ENCODE results near the gene REM1. TPM values are rescaled to one million over a fixed set of nuclear protein-coding genes. Genes with fewer than 3 reads are reported as not detected.
"Not testable (repeated sequence)": the region's sequence is repeated elsewhere in the genome, so short reads cannot be mapped to it uniquely, and the experiment has no call there.

Gene REM1
- total and polyA plus RNA-seq, 2 of the 4 experiments (the other 2 are of a cell fraction), result not detected

- POLR2A ChIA-PET (ENCODE audit: unreplicated experiment); H3K27ac ChIP-seq (ENCODE audit: insufficient read depth, low read length); H2AFZ ChIP-seq (replicated peaks; ENCODE audit: low read length, poor library complexity); H3K36me3 ChIP-seq (ENCODE audit: control insufficient read depth, insufficient read depth, low read length); H3K4me1 ChIP-seq (ENCODE audit: control insufficient read depth, insufficient read depth, low read length); H3K18ac ChIP-seq (ENCODE audit: low read depth, low read length); dilution Hi-C loops (cut with HindIII; ENCODE audit: low sequenced_read_pairs, unreplicated experiment); H2BK15ac ChIP-seq (ENCODE audit: low read depth, low read length); H2AK9ac ChIP-seq (replicated peaks; ENCODE audit: low read depth, low read length, poor library complexity); CTCF ChIA-PET; H3K4me2 ChIP-seq (ENCODE audit: low read depth, low read length); intact Hi-C loops (cut with micrococcal nuclease); H2BK5ac ChIP-seq (ENCODE audit: low read depth, low read length, poor library complexity, severe bottlenecking); BruUV-seq (replicated peaks); H2AK5ac ChIP-seq (ENCODE audit: low read depth, low read length); H3K14ac ChIP-seq (replicated peaks; ENCODE audit: low read depth, low read length); H3K23ac ChIP-seq (ENCODE audit: low read depth, low read length); H3K27me3 ChIP-seq (ENCODE audit: control insufficient read depth, insufficient read depth, low read length); H3K9me3 ChIP-seq (ENCODE audit: control insufficient read depth, insufficient read depth, low read length); H3K9me1 ChIP-seq (ENCODE audit: insufficient read depth, low read length); H3K4me3 ChIP-seq (ENCODE audit: insufficient read depth, low read depth, low read length); H4K8ac ChIP-seq (ENCODE audit: low read depth in 2 of 2, low read length in 2 of 2); H2BK120ac ChIP-seq (ENCODE audit: low read depth, low read length); H4K5ac ChIP-seq (ENCODE audit: low read depth, low read length); H4K91ac ChIP-seq (ENCODE audit: insufficient read depth, low read depth, low read length); H4K20me1 ChIP-seq (ENCODE audit: insufficient read depth, low read length); ATAC-seq (ENCODE audit: low read depth); H3K56ac ChIP-seq (ENCODE audit: extremely low read depth, insufficient read depth, low read length); H3K9ac ChIP-seq (ENCODE audit: low read depth, low read length); H3K79me1 ChIP-seq (ENCODE audit: low read depth in 1 of 2, low read length in 2 of 2); DNase-seq; H2BK20ac ChIP-seq (ENCODE audit: low read depth, low read length); H3K4ac ChIP-seq (ENCODE audit: low read depth, low read length); in situ Hi-C loops (cut with MboI; ENCODE audit: low sequenced_read_pairs): not testable (repeated sequence)
- WGBS, 2 experiments (ENCODE audit: extremely low coverage in 2 of 2, insufficient read length in 1 of 2), result no CpG with 5 or more reads among the region's 48 CpGs
Observed at GRCh38 chr20:31426891-31427551, 48.1 kb upstream of the REM1 start.

- H2AFZ ChIP-seq (replicated peaks; ENCODE audit: low read length, poor library complexity); H2AK5ac ChIP-seq (ENCODE audit: low read depth, low read length); CTCF ChIA-PET; H3K14ac ChIP-seq (replicated peaks; ENCODE audit: low read depth, low read length); in situ Hi-C loops (cut with MboI; ENCODE audit: low sequenced_read_pairs); H3K18ac ChIP-seq (ENCODE audit: low read depth, low read length); H3K56ac ChIP-seq (ENCODE audit: extremely low read depth, insufficient read depth, low read length); H3K4me2 ChIP-seq (ENCODE audit: low read depth, low read length); POLR2A ChIA-PET (ENCODE audit: unreplicated experiment); H3K9me3 ChIP-seq (ENCODE audit: control insufficient read depth, insufficient read depth, low read length); H3K9ac ChIP-seq (ENCODE audit: low read depth, low read length); H2BK15ac ChIP-seq (ENCODE audit: low read depth, low read length); H3K9me1 ChIP-seq (ENCODE audit: insufficient read depth, low read length); DNase-seq; BruUV-seq (replicated peaks); H3K23ac ChIP-seq (ENCODE audit: low read depth, low read length); H3K36me3 ChIP-seq (ENCODE audit: control insufficient read depth, insufficient read depth, low read length); H2BK20ac ChIP-seq (ENCODE audit: low read depth, low read length); H2BK120ac ChIP-seq (ENCODE audit: low read depth, low read length); H3K4me3 ChIP-seq (ENCODE audit: insufficient read depth, low read depth, low read length); H3K79me1 ChIP-seq (ENCODE audit: low read depth in 1 of 2, low read length in 2 of 2); H3K4ac ChIP-seq (ENCODE audit: low read depth, low read length); H2BK5ac ChIP-seq (ENCODE audit: low read depth, low read length, poor library complexity, severe bottlenecking); H4K20me1 ChIP-seq (ENCODE audit: insufficient read depth, low read length); H3K27me3 ChIP-seq (ENCODE audit: control insufficient read depth, insufficient read depth, low read length); H2AK9ac ChIP-seq (replicated peaks; ENCODE audit: low read depth, low read length, poor library complexity); H4K8ac ChIP-seq (ENCODE audit: low read depth in 2 of 2, low read length in 2 of 2); intact Hi-C loops (cut with micrococcal nuclease); H4K5ac ChIP-seq (ENCODE audit: low read depth, low read length); H3K4me1 ChIP-seq (ENCODE audit: control insufficient read depth, insufficient read depth, low read length); ATAC-seq (ENCODE audit: low read depth); H4K91ac ChIP-seq (ENCODE audit: insufficient read depth, low read depth, low read length); H3K27ac ChIP-seq (ENCODE audit: insufficient read depth, low read length); dilution Hi-C loops (cut with HindIII; ENCODE audit: low sequenced_read_pairs, unreplicated experiment): not testable (repeated sequence)
- WGBS, 2 experiments (ENCODE audit: extremely low coverage in 2 of 2, insufficient read length in 1 of 2), result no CpG with 5 or more reads among the region's 31 CpGs
Observed at GRCh38 chr20:31427576-31427975, 47.5 kb upstream of the REM1 start.

Data from IMR-90 (cell line).